SK-N-MC (cell line): ENCODE data around the gene DEAF1.

Experiments used
- DNase-seq: peaks from one replicate; pipeline ENCODE4 v3.0.0-alpha.2; 2011; ENCODE audit warnings: low read depth, low spot score
- H3K27ac ChIP-seq: fragments of 200-600 bp; sonication (generic); 2 replicates; pipeline ENCODE4 v1.5.1; 2016; ENCODE audit warnings: mixed run types
- H3K36me3 ChIP-seq: fragments of 200-600 bp; sonication (generic); 2 replicates; pipeline ENCODE4 v1.6.1; 2017; ENCODE audit warnings: antibody characterized with exemption, low read length, mixed read lengths; ENCODE audit not compliant: insufficient read depth
- H3K4me3 ChIP-seq: fragments of 200-600 bp; sonication (generic); 2 replicates; pipeline ENCODE4 v1.5.1; 2016
- H3K9ac ChIP-seq: fragments of 200-600 bp; sonication (generic); 2 replicates; pipeline ENCODE4 v1.8.0; 2017; ENCODE audit warnings: mixed run types, mixed read lengths; ENCODE audit not compliant: insufficient read length
- H3K9me3 ChIP-seq: fragments of 200-600 bp; sonication (generic); 2 replicates; pipeline ENCODE4 v1.6.1; 2017; ENCODE audit warnings: low read depth, mild to moderate bottlenecking, antibody characterized with exemption, low read length, moderate library complexity, mixed read lengths
- EZH2 ChIP-seq: fragments of 200-600 bp; sonication (generic); IDR thresholded peaks from one replicate; pipeline ENCODE4 v1.6.1; 2017; ENCODE audit warnings: antibody characterized with exemption
- FOXP2 ChIP-seq: optimal IDR thresholded peaks from 2 replicates; pipeline ENCODE3; 2011; ENCODE audit warnings: mild to moderate bottlenecking, moderate library complexity; ENCODE audit not compliant: insufficient read depth; ENCODE audit errors: extremely low read length, control extremely low read depth
- POLR2AphosphoS5 ChIP-seq: IDR thresholded peaks from 2 replicates; pipeline ENCODE4 v1.6.1; 2012; ENCODE audit warnings: mild to moderate bottlenecking, low read depth, low read length, borderline replicate concordance

DEAF1 gene

GRCh38 chr11:601573-602245 lies 93.3 kb downstream of the DEAF1 start:
- DNase-seq: no peak
- H3K4me3 ChIP-seq: no peak overlapping the region
- peaks cover 74% of the 10 kb centered on the region for H3K36me3 ChIP-seq
- H3K9me3 ChIP-seq: no peaks in the 10 kb centered on the region
- no peak overlapping the region for H3K27ac ChIP-seq
- no peak for TF ChIP-seq FOXP2
- no peak for TF ChIP-seq POLR2AphosphoS5
- H3K9ac ChIP-seq: no peak overlapping the region

- no peak for DNase-seq
- Histone ChIP-seq H3K27ac (no peak overlapping the region), H3K36me3 (peaks cover 72% of the 10 kb centered on the region), H3K9me3 (no peaks in the 10 kb centered on the region), H3K9ac (no peak overlapping the region), H3K4me3 (no peak overlapping the region)
- TF ChIP-seq EZH2: no peak
- no peak for TF ChIP-seq FOXP2
- TF ChIP-seq POLR2AphosphoS5: no peak
Observed at GRCh38 chr11:598005-598680, 96.9 kb downstream of the DEAF1 start.

- no peak overlapping the region for H3K9ac ChIP-seq
- DNase-seq: no peak
- no peaks in the 10 kb centered on the region for H3K9me3 ChIP-seq
- H3K27ac ChIP-seq: no peak overlapping the region
- peaks cover 76% of the 10 kb centered on the region for H3K36me3 ChIP-seq
- TF ChIP-seq EZH2: no peak
- TF ChIP-seq FOXP2: no peak
- no peak for TF ChIP-seq POLR2AphosphoS5
- H3K4me3 ChIP-seq: no peak overlapping the region
Observed at GRCh38 chr11:597166-597725, 97.8 kb downstream of the DEAF1 start.

- no peaks in the 10 kb centered on the region for H3K9me3 ChIP-seq
- H3K4me3 ChIP-seq: no peak overlapping the region
- peaks cover 71% of the 10 kb centered on the region for H3K36me3 ChIP-seq
- H3K27ac ChIP-seq: no peak overlapping the region
- TF ChIP-seq EZH2 (no peak), FOXP2 (no peak), POLR2AphosphoS5 (no peak)
- no peak overlapping the region for H3K9ac ChIP-seq
- no peak for DNase-seq
Observed at GRCh38 chr11:596374-596773, 98.6 kb downstream of the DEAF1 start.

GRCh38 chr11:595400-595799 lies 99.6 kb downstream of the DEAF1 start:
- Histone ChIP-seq H3K9me3 (no peaks in the 10 kb centered on the region), H3K36me3 (peaks cover 76% of the 10 kb centered on the region), H3K9ac (no peak overlapping the region)

More at GRCh38 chr11:595400-595799, 99.6 kb downstream of the DEAF1 start:
- DNase-seq: no peak
- Histone ChIP-seq H3K27ac (no peak overlapping the region), H3K4me3 (no peak overlapping the region)
- TF ChIP-seq EZH2 (no peak), POLR2AphosphoS5 (no peak), FOXP2 (no peak)
